Measurements from ENCODE around the gene SERTAD3. TPM values are rescaled to one million over a fixed set of nuclear protein-coding genes. Genes with fewer than 3 reads are reported as not detected.
"Not testable (repeated sequence)": the region's sequence is repeated elsewhere in the genome, so short reads cannot be mapped to it uniquely, and the experiment has no call there.

Gene SERTAD3
- total RNA-seq, 2 donors from 2014 or later: 47.7 to 62.6 TPM

DNA sequence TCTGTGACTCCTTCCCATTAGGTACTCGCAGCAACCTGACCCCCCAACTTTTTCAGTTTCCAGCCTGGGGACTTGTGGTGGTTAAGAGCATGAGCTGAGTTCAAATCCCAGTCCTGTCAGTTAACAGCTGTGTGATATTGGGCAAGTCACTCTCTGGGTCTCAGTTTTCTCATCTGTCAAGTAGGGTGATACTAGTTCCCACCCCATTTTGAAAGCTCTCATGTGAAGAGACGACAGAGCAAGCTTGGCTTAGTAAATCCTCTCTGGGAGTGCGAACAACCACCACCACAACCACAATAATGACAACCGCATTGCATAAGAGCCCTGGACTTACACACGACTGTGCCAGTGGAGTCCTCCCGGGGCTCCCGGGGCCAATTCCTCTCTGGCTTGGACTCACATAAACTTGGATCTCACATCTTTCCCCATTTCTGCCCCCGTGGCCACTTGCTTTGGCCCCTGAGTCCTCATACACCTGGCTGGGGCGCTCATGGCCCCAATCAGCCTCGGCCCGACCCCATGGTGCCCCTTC, 21.0 kb upstream of the SERTAD3 start:
- no peak for DNase-seq
- no peak overlapping the region for H3K27ac ChIP-seq (ENCODE audit: low read depth, low read length)

DNA sequence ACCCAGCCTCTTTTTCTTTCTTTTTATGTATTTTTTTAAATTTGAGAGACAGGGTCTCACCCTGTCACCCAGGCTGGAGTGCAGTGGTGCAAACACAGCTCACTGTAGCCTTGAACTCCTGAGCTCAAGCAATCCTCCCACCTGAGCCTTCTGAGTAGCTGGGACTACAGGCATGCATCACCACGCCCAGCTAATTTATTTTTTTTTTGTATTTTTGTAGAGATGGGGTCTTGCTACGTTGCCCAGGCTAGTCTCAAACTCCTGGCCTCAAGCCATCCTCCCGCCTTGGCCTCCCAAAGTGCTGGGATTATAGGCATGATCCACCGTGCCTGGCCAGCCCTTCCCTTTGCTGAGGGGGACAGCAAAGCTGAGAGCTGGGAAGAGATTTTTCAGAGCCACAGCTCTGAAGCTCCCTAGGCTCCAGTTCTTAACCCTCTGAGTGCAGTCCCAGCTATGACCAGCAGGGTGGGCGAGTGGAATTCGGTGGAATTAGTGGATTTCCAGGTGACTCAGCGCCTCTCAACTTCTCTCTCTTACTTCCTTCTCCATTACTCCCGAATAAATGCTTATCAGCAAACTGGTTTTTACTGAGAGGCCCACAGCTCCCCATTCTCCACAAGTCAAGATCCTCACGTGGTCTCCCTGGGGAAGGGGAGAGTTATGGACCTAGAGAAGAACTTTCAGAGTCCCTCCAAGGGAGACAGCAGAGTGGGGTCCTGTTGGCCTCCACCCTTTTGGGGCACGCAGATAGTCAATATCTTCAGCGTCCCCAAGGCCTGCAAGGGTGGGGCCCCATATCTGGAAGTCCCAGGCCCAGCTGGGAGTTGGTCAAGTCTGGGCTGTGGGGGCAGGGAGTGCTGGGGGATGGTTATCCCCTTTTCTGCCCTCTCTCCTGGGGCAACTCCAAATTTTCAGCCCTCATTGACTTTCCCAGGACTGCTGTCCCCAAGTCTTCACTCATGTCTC, 20.2 kb upstream of the SERTAD3 start:
- peak overlapping the region; percentile 89 for H3K4me3 ChIP-seq (ENCODE audit: low read length)
- peak; percentile 96 for DNase-seq
- no peaks in the 10 kb centered on the region for H3K36me3 ChIP-seq (ENCODE audit: control insufficient read depth, insufficient read depth, low read length)
- no peaks in the 10 kb centered on the region for H3K9me3 Mint-ChIP-seq
- no peaks in the 10 kb centered on the region for H3K4me1 ChIP-seq (ENCODE audit: control insufficient read depth, insufficient read depth, low read length)
- peaks cover 6% of the 10 kb centered on the region for H3K4me1 Mint-ChIP-seq
- H3K27ac Mint-ChIP-seq: peak overlapping the region; percentile 82
- H3K27me3 ChIP-seq (ENCODE audit: control insufficient read depth, insufficient read depth, low read length, poor library complexity, severe bottlenecking): peaks cover 34% of the 10 kb centered on the region
- H3K4me3 Mint-ChIP-seq: peak overlapping the region; percentile 78
- no peaks in the 10 kb centered on the region for H3K36me3 Mint-ChIP-seq (ENCODE audit: low read depth)
- H3K9ac ChIP-seq (ENCODE audit: extremely low read depth, low read length, poor library complexity, severe bottlenecking): no peak overlapping the region
- H3K27ac ChIP-seq (ENCODE audit: low read depth, low read length): no peak overlapping the region
- 23 to 51% methylated on average over 6 to 9 of the region's 11 CpGs for WGBS, 2 experiments (ENCODE audit: insufficient coverage in 1 of 2, insufficient read length in 1 of 2)
- H3K9me3 ChIP-seq (ENCODE audit: control insufficient read depth, low read length): no peaks in the 10 kb centered on the region
- TF ChIP-seq, protein P1, sequence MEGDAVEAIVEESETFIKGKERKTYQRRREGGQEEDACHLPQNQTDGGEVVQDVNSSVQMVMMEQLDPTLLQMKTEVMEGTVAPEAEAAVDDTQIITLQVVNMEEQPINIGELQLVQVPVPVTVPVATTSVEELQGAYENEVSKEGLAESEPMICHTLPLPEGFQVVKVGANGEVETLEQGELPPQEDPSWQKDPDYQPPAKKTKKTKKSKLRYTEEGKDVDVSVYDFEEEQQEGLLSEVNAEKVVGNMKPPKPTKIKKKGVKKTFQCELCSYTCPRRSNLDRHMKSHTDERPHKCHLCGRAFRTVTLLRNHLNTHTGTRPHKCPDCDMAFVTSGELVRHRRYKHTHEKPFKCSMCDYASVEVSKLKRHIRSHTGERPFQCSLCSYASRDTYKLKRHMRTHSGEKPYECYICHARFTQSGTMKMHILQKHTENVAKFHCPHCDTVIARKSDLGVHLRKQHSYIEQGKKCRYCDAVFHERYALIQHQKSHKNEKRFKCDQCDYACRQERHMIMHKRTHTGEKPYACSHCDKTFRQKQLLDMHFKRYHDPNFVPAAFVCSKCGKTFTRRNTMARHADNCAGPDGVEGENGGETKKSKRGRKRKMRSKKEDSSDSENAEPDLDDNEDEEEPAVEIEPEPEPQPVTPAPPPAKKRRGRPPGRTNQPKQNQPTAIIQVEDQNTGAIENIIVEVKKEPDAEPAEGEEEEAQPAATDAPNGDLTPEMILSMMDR (conservative IDR thresholded peaks at IDR 0.05): peak; percentile 86
- H3K27me3 Mint-ChIP-seq (ENCODE audit: insufficient read depth): peaks cover 31% of the 10 kb centered on the region

More for the DNA sequence above, 21.0 kb upstream of the SERTAD3 start:
- Histone ChIP-seq H3K36me3 (ENCODE audit: control insufficient read depth, insufficient read depth, low read length) (no peaks in the 10 kb centered on the region), H3K9ac (ENCODE audit: extremely low read depth, low read length, poor library complexity, severe bottlenecking) (peak overlapping the region; percentile 72), H3K4me1 (ENCODE audit: control insufficient read depth, insufficient read depth, low read length) (no peaks in the 10 kb centered on the region), H3K4me3 (ENCODE audit: low read length) (peak overlapping the region; percentile 89), H3K27me3 (ENCODE audit: control insufficient read depth, insufficient read depth, low read length, poor library complexity, severe bottlenecking) (peaks cover 37% of the 10 kb centered on the region), H3K9me3 (ENCODE audit: control insufficient read depth, low read length) (no peaks in the 10 kb centered on the region)
- no peaks in the 10 kb centered on the region for H3K9me3 Mint-ChIP-seq
- H3K4me1 Mint-ChIP-seq: peaks cover 6% of the 10 kb centered on the region
- H3K36me3 Mint-ChIP-seq (ENCODE audit: low read depth): no peaks in the 10 kb centered on the region
- TF ChIP-seq, protein P1 (conservative IDR thresholded peaks at IDR 0.05): no peak
- H3K27ac Mint-ChIP-seq: peak overlapping the region; percentile 82
- WGBS, 2 experiments (ENCODE audit: insufficient coverage in 1 of 2, insufficient read length in 1 of 2): 22 to 31% methylated on average over 10 to 11 of the region's 11 CpGs
- H3K27me3 Mint-ChIP-seq (ENCODE audit: insufficient read depth): peaks cover 31% of the 10 kb centered on the region
- peak overlapping the region; percentile 78 for H3K4me3 Mint-ChIP-seq

DNA sequence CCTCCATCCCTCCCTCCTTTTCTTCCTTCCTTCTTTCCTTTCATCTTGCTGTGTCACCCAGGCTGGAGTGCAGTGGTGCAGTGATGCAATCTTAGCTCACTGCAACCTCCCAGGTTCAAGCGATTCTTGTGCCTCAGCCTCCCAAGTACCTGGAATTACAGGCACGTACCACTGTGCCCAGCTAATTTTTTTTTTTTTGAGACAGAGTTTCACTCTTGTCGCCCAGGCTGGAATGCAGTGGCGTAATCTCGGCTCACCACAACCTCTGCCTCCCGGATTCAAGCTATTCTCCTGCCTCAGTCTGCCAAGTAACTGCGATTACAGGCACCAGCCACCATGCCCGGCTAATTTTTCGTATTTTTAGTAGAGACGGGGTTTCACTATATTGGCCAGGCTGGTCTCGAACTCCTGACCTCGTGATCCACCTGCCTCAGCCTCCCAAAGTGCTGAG, 19.5 kb upstream of the SERTAD3 start:
- not testable (repeated sequence) for H3K4me3 ChIP-seq (ENCODE audit: low read length); H3K9me3 ChIP-seq (ENCODE audit: control insufficient read depth, low read length); H3K4me1 ChIP-seq (ENCODE audit: control insufficient read depth, insufficient read depth, low read length); H3K4me3 Mint-ChIP-seq; H3K27ac Mint-ChIP-seq; DNase-seq; H3K27ac ChIP-seq (ENCODE audit: low read depth, low read length); H3K36me3 Mint-ChIP-seq (ENCODE audit: low read depth); H3K36me3 ChIP-seq (ENCODE audit: control insufficient read depth, insufficient read depth, low read length); H3K9me3 Mint-ChIP-seq; H3K9ac ChIP-seq (ENCODE audit: extremely low read depth, low read length, poor library complexity, severe bottlenecking); H3K4me1 Mint-ChIP-seq
- WGBS, 2 experiments (ENCODE audit: insufficient coverage in 1 of 2, insufficient read length in 1 of 2): 89 to 93% methylated on average over 9 to 12 of the region's 12 CpGs
- H3K27me3 Mint-ChIP-seq (ENCODE audit: insufficient read depth): peaks cover 24% of the 10 kb centered on the region
- H3K27me3 ChIP-seq (ENCODE audit: control insufficient read depth, insufficient read depth, low read length, poor library complexity, severe bottlenecking): peaks cover 27% of the 10 kb centered on the region
